Sigmoid colon (tissue), 7 donors: ENCODE data around the gene MYLK. TPM values are rescaled to one million over a fixed set of nuclear protein-coding genes. Genes with fewer than 3 reads are reported as not detected.
"Not testable (repeated sequence)": the region's sequence is repeated elsewhere in the genome, so short reads cannot be mapped to it uniquely, and the experiment has no call there.

Source experiments
- DNase-seq: peaks from one replicate; pipeline ENCODE4 v3.0.0-alpha.2; 2019
- H3K27ac ChIP-seq, 4 donors: fragments of 200-600 bp; sonication (generic); one replicate each; pipeline ENCODE4 v1.5.1; 2016 to 2019; ENCODE audit warnings: mild to moderate bottlenecking in 1 of 4
- H3K27me3 ChIP-seq, 3 donors: fragments of 200-600 bp; sonication (generic); one replicate each; pipeline ENCODE4 v1.5.1; 2019; ENCODE audit warnings: mild to moderate bottlenecking in 1 of 3
- H3K36me3 ChIP-seq, 4 donors: fragments of 200-600 bp; sonication (generic); one replicate each; pipeline ENCODE4 v1.5.1; 2016 to 2019
- H3K4me1 ChIP-seq, 4 donors: fragments of 200-600 bp; sonication (generic); one replicate each; pipeline ENCODE4 v1.5.1; 2017 to 2019
- H3K4me3 ChIP-seq, 4 donors: fragments of 200-600 bp; sonication (generic); one replicate each; pipeline ENCODE4 v1.5.1; 2017 to 2019; ENCODE audit warnings: mild to moderate bottlenecking in 2 of 4, moderate library complexity in 1 of 4
- H3K9me3 ChIP-seq, 4 donors: fragments of 200-600 bp in 3 of 4; sonication (generic) in 3 of 4; one replicate each; pipeline versions ENCODE4 v1.5.1 to v1.6.1; 2013 to 2019
- EP300 ChIP-seq, 4 donors: sonication (generic); formaldehyde crosslinking; IDR thresholded peaks; one replicate each; pipeline ENCODE4 v1.6.1; 2017; ENCODE audit warnings: antibody characterized with exemption in 4 of 4
- POLR2A ChIP-seq, 2 donors: fragments of 450-650 bp; IDR thresholded peaks; one replicate each; pipeline ENCODE4 v1.6.1; 2016; ENCODE audit warnings: antibody characterized with exemption in 2 of 2, mild to moderate bottlenecking in 2 of 2, moderate library complexity in 2 of 2
- POLR2AphosphoS5 ChIP-seq, 4 donors: sonication (generic); formaldehyde crosslinking; IDR thresholded peaks; one replicate each; pipeline ENCODE4 v1.6.1; 2017; ENCODE audit warnings: antibody characterized with exemption in 4 of 4
- WGBS, 2 donors: extraction: QIAGEN DNeasy Blood & Tissue Kit; methylation state at CpG; one replicate each; pipeline ENCODE4 v1.1.7; 2013; 5-methylcytosine and 5-hydroxymethylcytosine counted together
- intact Hi-C: fragments of 100-400 bp; cut with DNase I; formaldehyde crosslinking; loops from one replicate; pipeline ENCODE4 v1.15.1; 2023
- polyA plus RNA-seq, 3 donors: library from polyadenylated mRNA; stranded (reverse); fragments of 200-250 nt; gene quantifications; one replicate each; pipeline ENCODE4 v1.2.3, GENCODE V29; 2013
- total RNA-seq, 4 donors: library from RNA; depleted of rRNA; stranded (reverse); fragments of >200 nt; gene quantifications; one replicate each; pipeline ENCODE4 v1.1.0, GENCODE V29; 2016
- TF ChIP-seq, protein P1 (sequence below), 4 experiments: fragments of 450-650 bp in 3 of 4; fragments of 200-600 bp in 1 of 4; IDR thresholded peaks; one replicate each; pipeline ENCODE4 v1.5.1; 2016 to 2019; ENCODE audit warnings: antibody characterized with exemption in 4 of 4, mild to moderate bottlenecking in 3 of 4, moderate library complexity in 2 of 4
- donor health status: healthy with polysubstance abuse.
- donor health status: Bipolar disorder and iron deficiency.
- donor health status: healthy.

MYLK gene
- total and polyA plus RNA-seq, 7 donors = 21.5 to 2,153 (median 1,169) TPM

DNA sequence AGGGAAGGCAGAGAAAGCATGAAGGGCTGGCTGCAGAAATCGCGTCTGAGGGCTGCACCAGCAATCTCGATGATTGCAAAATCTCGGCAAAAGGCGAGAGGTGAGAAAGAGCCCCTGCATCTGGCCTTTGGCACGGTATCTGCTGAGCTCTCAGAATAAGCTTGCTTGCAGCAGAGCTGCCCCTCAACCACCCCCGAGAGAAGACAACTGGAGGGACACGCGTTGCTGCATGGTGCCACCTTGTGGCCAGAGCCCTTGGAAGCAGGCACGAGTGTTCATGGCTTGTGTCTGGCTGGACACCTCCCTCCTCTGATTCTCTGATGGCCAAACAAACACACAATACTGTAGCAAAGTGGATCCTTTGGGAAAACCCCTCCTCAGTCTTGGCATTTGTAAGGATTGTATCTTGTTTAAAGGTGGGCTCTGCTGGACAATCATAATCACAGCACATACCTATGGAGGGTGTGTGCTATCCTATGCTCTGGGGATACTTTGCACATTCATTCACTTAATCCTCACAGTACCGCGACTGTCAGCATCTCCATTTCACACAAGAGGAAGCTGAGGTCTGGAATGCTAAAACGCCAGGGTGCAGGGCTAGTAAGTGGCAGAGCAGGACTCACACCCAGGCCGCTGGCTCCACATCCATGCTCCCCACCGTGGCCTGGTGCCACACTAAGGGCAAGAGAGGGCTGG lies 164.9 kb downstream of the MYLK start:
- H3K27ac ChIP-seq = peak overlapping the region; percentile 83 to 92 (median 88)
- not testable (repeated sequence) for H3K36me3 ChIP-seq, H3K27me3 ChIP-seq, H3K4me3 ChIP-seq, H3K9me3 ChIP-seq
- DNase-seq = peak; percentile 93
- 29 to 39% methylated on average over 15 of the region's 15 CpGs for WGBS, 2 donors
- TF ChIP-seq, protein P1, sequence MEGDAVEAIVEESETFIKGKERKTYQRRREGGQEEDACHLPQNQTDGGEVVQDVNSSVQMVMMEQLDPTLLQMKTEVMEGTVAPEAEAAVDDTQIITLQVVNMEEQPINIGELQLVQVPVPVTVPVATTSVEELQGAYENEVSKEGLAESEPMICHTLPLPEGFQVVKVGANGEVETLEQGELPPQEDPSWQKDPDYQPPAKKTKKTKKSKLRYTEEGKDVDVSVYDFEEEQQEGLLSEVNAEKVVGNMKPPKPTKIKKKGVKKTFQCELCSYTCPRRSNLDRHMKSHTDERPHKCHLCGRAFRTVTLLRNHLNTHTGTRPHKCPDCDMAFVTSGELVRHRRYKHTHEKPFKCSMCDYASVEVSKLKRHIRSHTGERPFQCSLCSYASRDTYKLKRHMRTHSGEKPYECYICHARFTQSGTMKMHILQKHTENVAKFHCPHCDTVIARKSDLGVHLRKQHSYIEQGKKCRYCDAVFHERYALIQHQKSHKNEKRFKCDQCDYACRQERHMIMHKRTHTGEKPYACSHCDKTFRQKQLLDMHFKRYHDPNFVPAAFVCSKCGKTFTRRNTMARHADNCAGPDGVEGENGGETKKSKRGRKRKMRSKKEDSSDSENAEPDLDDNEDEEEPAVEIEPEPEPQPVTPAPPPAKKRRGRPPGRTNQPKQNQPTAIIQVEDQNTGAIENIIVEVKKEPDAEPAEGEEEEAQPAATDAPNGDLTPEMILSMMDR (IDR thresholded peaks at IDR 0.05) = peak in 3 of 4 experiments; percentile 56 to 67 (median 57)
- peak; percentile 28 to 72 (median 52) for TF ChIP-seq POLR2AphosphoS5 (IDR thresholded peaks at IDR 0.05)
- intact Hi-C loops = loop anchor here (1.0 to 2.0 kb wide), 2 partner anchors 15 to 66 kb away; no protein-coding TSS in a partner anchor
- H3K4me1 ChIP-seq = peaks cover 0 to 65% (median 46%) of the 10 kb centered on the region in 4 donors

DNA sequence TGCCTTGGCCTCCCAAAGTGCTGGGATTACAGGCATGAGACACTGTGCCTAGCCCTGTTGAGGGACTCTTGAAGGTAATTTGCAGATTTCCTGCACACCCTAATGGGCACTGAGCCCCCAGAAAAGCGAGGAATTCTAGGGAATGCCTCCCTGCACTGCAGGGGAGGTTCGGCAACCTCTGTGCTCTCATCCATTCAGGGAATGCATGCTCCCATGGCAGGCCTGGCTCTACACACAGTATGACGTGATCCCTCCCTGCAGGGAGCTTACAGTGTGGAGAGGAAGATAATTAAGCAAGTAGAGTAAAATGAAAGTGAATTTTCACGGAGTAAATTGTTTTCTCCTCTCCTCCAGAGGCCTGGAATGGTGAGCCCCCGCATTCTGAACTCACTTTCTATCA lies 166.0 kb downstream of the MYLK start:
- Histone ChIP-seq H3K36me3 (no peaks in the 10 kb centered on the region), H3K27ac (peak overlapping the region; percentile 3 to 62 (median 30)), H3K9me3 (no peaks in the 10 kb centered on the region), H3K4me3 (no peak overlapping the region), H3K4me1 (peaks cover 0 to 56% (median 40%) of the 10 kb centered on the region in 4 donors), H3K27me3 (no peaks in the 10 kb centered on the region)
- TF ChIP-seq EP300 (IDR thresholded peaks at IDR 0.05) = no peak
- no peak for TF ChIP-seq POLR2A (IDR thresholded peaks at IDR 0.05)
- TF ChIP-seq POLR2AphosphoS5 (IDR thresholded peaks at IDR 0.05) = no peak
- TF ChIP-seq, protein P1 (IDR thresholded peaks at IDR 0.05) = no peak
- DNase-seq = no peak
- WGBS, 2 donors = 82 to 84% methylated on average over 5 of the region's 5 CpGs
- intact Hi-C loops = loop anchor here (2.0 kb wide), 1 partner anchor 65 kb away; no protein-coding TSS in a partner anchor

DNA sequence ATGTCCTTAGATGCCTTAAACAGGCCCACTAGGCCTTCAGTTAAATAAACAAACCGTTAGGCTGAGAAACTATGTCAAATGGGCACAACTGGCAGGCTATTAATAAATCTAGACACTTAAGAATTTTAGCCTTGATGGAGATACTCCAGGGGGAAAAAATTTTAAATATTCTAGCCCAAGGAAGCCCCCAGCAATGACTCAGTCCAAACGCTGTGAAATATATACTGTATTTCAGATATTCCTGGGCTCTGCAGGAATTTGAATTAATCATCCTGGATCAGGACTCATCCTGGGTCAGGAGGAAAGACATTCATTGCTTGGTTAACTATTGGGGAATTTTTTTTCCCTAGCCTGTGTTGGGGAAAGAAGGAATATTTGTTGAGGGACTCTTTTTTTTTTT lies 166.7 kb downstream of the MYLK start:
- H3K9me3 ChIP-seq, intact Hi-C loops, H3K27me3 ChIP-seq, DNase-seq, H3K4me3 ChIP-seq, H3K36me3 ChIP-seq: not testable (repeated sequence)
- Histone ChIP-seq H3K4me1 (peaks cover 0 to 49% (median 33%) of the 10 kb centered on the region in 4 donors), H3K27ac (peak overlapping the region in 3 of 4 donors; percentile 3 to 62 (median 25))
- WGBS, 2 donors = 71 to 73% methylated on average over 2 of the region's 2 CpGs

DNA sequence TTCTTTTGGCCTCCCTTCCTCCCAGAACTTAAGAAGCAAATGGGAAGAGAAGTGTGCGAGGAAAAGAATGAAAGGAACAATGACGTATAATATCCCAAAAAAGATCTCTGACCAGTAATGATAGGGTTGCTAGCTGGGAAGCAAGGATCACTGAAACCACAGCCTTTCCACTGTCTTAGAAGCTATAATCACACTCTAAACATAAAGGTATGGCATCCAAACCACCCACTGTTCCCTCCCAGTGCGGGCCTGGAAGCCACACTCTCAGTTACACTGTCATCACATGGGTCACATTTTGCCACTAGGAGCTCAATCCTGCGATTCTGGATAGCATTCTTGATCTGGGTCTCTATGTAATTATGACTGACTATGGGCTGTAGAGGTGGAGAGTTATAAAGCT lies 167.7 kb downstream of the MYLK start:
- Histone ChIP-seq H3K4me3 (no peak overlapping the region), H3K4me1 (peaks cover 0 to 42% (median 27%) of the 10 kb centered on the region in 4 donors), H3K27me3 (no peaks in the 10 kb centered on the region), H3K36me3 (no peaks in the 10 kb centered on the region), H3K27ac (peak overlapping the region in 3 of 4 donors; percentile 25 to 62 (median 25)), H3K9me3 (no peaks in the 10 kb centered on the region)
- intact Hi-C loops = no loop called here
- WGBS, 2 donors = 85 to 92% methylated on average over 4 of the region's 4 CpGs
- DNase-seq = no peak
- TF ChIP-seq, protein P1 (IDR thresholded peaks at IDR 0.05) = no peak
- TF ChIP-seq POLR2A (IDR thresholded peaks at IDR 0.05) (no peak), POLR2AphosphoS5 (IDR thresholded peaks at IDR 0.05) (no peak), EP300 (IDR thresholded peaks at IDR 0.05) (no peak)

DNA sequence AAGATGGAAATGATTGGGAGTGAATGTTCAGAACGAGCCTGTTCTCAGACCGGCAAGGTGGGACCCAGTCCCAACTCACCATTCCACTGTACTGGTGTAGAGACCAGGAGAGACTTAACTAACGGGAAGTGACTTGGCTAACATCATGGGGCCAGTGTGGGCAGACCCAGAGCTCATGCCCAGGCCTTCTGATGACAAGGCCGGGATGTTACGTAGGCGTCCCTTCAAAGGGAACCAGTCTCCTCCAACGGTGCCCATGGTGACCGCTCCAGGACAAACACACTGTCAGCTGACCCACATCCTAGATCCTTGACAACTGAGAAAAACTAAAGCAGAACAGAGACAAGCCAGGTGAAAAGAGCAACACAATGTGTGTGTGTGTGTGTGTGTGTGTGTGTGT lies 170.9 kb downstream of the MYLK start:
- DNase-seq = no peak
- intact Hi-C loops = no loop called here
- Histone ChIP-seq H3K27me3 (no peaks in the 10 kb centered on the region), H3K4me1 (peaks cover 0 to 13% (median 5%) of the 10 kb centered on the region in 4 donors), H3K36me3 (no peaks in the 10 kb centered on the region), H3K27ac (peak overlapping the region in 1 of 4 donors; percentile 85), H3K4me3 (no peak overlapping the region), H3K9me3 (no peaks in the 10 kb centered on the region)
- TF ChIP-seq EP300 (IDR thresholded peaks at IDR 0.05) = no peak
- no peak for TF ChIP-seq POLR2AphosphoS5 (IDR thresholded peaks at IDR 0.05)
- TF ChIP-seq POLR2A (IDR thresholded peaks at IDR 0.05) = no peak
- WGBS, 2 donors = 93% methylated on average over 8 of the region's 8 CpGs
